ENCODE data around the gene FOXO3.

DNA sequence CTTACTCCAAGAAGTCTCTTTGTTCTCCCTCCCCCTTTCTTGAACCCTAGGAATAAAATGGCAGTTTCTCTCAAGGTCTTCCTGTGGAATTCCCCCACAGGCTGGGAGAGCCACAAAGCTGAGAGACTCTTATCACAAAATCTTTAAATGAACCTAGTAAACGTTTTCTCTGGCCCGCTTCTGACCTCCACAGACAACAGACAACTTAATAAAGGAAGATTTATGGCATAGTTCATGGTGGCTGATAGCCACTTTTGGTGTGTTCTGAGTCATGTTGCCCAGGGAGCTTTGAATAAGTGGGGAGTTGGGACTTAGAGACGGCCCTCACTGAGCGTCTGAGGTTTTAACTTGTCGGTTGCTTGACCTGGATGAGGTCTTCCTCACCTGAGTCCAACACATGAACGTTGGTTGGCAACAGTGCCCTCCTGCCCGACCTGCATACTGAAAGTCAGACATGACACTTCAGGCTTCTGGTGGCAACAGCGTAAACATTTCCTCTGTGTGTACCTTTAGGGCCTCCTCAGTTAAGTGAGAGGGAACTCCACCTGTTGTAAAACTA, 124.1 kb downstream of the FOXO3 start:
- TF ChIP-seq CTCF (IDR thresholded peaks at IDR 0.05) (no peak), POLR2A (IDR thresholded peaks at IDR 0.05) (no peak)
